Ascending aorta (tissue), 2 donors: ENCODE results near the gene MED8. TPM values are rescaled to one million over a fixed set of nuclear protein-coding genes. Genes with fewer than 3 reads are reported as not detected.
"Not testable (repeated sequence)": the region's sequence is repeated elsewhere in the genome, so short reads cannot be mapped to it uniquely, and the experiment has no call there.

Source experiments
- DNase-seq, 2 donors: peaks; one replicate each; pipeline ENCODE4 v3.0.0-alpha.2; 2019; ENCODE audit warnings: low spot score in 2 of 2
- H3K27ac ChIP-seq, 2 donors: fragments of 200-600 bp; sonication (generic); one replicate each; pipeline ENCODE4 v1.5.1; 2016 to 2017; ENCODE audit warnings: mild to moderate bottlenecking in 1 of 2
- H3K27me3 ChIP-seq: fragments of 200-600 bp; sonication (generic); one replicate; pipeline ENCODE4 v1.5.1; 2017
- H3K36me3 ChIP-seq, 2 donors: fragments of 200-600 bp; sonication (generic); one replicate each; pipeline ENCODE4 v1.5.1; 2016
- H3K4me1 ChIP-seq, 2 donors: fragments of 200-600 bp; sonication (generic); one replicate each; pipeline ENCODE4 v1.5.1; 2016 to 2017; ENCODE audit warnings: mild to moderate bottlenecking in 1 of 2
- H3K4me3 ChIP-seq, 2 donors: fragments of 200-600 bp; sonication (generic); one replicate each; pipeline ENCODE4 v1.5.1; 2016 to 2017; ENCODE audit warnings: mild to moderate bottlenecking in 1 of 2
- H3K9me3 ChIP-seq, 2 donors: fragments of 200-600 bp; sonication (generic); one replicate each; pipeline ENCODE4 v1.5.1; 2016
- intact Hi-C: fragments of 100-400 bp; cut with DNase I; formaldehyde crosslinking; loops from one replicate; pipeline ENCODE4 v1.15.1; 2023
- total RNA-seq: library from RNA; depleted of rRNA; stranded (reverse); fragments of >200 nt; gene quantifications from one replicate; pipeline ENCODE4 v1.1.0, GENCODE V29; 2016
- TF ChIP-seq, protein P1 (sequence below), 3 experiments: fragments of 200-600 bp in 2 of 3; fragments of 450-650 bp in 1 of 3; sonication (generic) in 2 of 3; IDR thresholded peaks; one replicate each; pipeline ENCODE4 v1.5.1; 2016 to 2019; ENCODE audit warnings: antibody characterized with exemption in 3 of 3, mild to moderate bottlenecking in 1 of 3, moderate library complexity in 1 of 3

MED8 gene
- total RNA-seq, 1 donor from 2014 or later = 15.3 TPM

GRCh38 chr1:43402089-43402865 lies 12.7 kb upstream of the MED8 start:
- H3K4me3 ChIP-seq = no peak overlapping the region
- H3K9me3 ChIP-seq = no peaks in the 10 kb centered on the region
- H3K4me1 ChIP-seq = no peaks in the 10 kb centered on the region
- no peak for DNase-seq
- TF ChIP-seq, protein P1, sequence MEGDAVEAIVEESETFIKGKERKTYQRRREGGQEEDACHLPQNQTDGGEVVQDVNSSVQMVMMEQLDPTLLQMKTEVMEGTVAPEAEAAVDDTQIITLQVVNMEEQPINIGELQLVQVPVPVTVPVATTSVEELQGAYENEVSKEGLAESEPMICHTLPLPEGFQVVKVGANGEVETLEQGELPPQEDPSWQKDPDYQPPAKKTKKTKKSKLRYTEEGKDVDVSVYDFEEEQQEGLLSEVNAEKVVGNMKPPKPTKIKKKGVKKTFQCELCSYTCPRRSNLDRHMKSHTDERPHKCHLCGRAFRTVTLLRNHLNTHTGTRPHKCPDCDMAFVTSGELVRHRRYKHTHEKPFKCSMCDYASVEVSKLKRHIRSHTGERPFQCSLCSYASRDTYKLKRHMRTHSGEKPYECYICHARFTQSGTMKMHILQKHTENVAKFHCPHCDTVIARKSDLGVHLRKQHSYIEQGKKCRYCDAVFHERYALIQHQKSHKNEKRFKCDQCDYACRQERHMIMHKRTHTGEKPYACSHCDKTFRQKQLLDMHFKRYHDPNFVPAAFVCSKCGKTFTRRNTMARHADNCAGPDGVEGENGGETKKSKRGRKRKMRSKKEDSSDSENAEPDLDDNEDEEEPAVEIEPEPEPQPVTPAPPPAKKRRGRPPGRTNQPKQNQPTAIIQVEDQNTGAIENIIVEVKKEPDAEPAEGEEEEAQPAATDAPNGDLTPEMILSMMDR (IDR thresholded peaks at IDR 0.05) = no peak
- no peak overlapping the region for H3K27ac ChIP-seq
- intact Hi-C loops = no loop called here
- peaks cover 43% of the 10 kb centered on the region in 2 donors for H3K36me3 ChIP-seq
- no peaks in the 10 kb centered on the region for H3K27me3 ChIP-seq

- H3K4me3 ChIP-seq, H3K9me3 ChIP-seq, H3K4me1 ChIP-seq, H3K27me3 ChIP-seq, intact Hi-C loops, DNase-seq, H3K27ac ChIP-seq: not testable (repeated sequence)
- peaks cover 24 to 30% of the 10 kb centered on the region in 2 donors for H3K36me3 ChIP-seq
These were observed 10.8 kb upstream of the MED8 start for GRCh38 chr1:43400441-43400840.

DNA sequence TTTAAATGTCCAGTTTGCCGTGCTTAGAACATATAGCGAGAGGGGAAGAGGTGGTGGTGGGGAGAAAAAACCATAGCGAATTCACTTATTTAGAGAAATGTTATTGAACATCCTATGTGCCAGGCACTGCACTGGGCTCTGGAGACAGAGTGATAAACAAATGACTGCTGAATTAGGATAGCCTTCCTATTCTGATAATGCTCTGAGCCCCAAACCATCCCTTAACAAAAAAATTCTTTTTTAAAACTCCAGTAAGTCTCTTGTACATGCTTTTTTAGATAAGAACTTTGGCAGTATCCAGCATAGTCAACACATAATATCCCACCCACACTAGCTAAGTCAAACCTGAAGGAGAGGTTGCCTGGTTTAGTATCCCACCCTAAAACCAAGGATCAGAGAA lies 8.6 kb upstream of the MED8 start:
- no peak overlapping the region for H3K27ac ChIP-seq
- intact Hi-C loops = no loop called here

DNA sequence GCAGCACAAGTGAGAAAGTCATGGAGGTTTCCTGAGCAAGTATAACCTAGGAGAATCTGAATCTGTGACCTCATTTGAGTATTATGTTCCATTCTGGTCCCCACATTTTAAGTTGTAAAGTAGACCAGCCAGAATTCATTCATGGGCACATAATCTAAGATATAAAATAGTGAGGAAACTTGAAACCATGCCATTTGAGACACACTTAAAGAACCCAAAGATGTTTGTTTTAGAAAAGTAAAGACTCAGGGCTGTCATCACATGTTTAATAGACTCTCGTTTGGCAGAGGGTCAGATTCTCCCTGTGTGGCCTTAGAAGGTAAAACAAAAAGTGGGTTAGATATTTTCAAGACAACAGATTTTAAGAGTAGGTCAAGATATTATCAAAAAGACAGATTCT lies 6.5 kb upstream of the MED8 start:
- H3K27me3 ChIP-seq = no peaks in the 10 kb centered on the region
- H3K4me1 ChIP-seq = peaks cover under 1% of the 10 kb centered on the region in 2 donors
- no peak overlapping the region for H3K4me3 ChIP-seq
- H3K27ac ChIP-seq = no peak overlapping the region
- peaks cover 0 to 5% of the 10 kb centered on the region in 2 donors for H3K36me3 ChIP-seq
- intact Hi-C loops = no loop called here
- TF ChIP-seq, protein P1 (IDR thresholded peaks at IDR 0.05) = no peak
- H3K9me3 ChIP-seq = no peaks in the 10 kb centered on the region
- DNase-seq = no peak

More for the DNA sequence above, 8.6 kb upstream of the MED8 start:
- no peaks in the 10 kb centered on the region for H3K4me1 ChIP-seq
- H3K4me3 ChIP-seq = no peak overlapping the region
- TF ChIP-seq, protein P1 (IDR thresholded peaks at IDR 0.05) = no peak
- no peaks in the 10 kb centered on the region for H3K27me3 ChIP-seq
- H3K9me3 ChIP-seq = no peaks in the 10 kb centered on the region
- no peak for DNase-seq
- H3K36me3 ChIP-seq = peaks cover 2 to 8% of the 10 kb centered on the region in 2 donors

DNA sequence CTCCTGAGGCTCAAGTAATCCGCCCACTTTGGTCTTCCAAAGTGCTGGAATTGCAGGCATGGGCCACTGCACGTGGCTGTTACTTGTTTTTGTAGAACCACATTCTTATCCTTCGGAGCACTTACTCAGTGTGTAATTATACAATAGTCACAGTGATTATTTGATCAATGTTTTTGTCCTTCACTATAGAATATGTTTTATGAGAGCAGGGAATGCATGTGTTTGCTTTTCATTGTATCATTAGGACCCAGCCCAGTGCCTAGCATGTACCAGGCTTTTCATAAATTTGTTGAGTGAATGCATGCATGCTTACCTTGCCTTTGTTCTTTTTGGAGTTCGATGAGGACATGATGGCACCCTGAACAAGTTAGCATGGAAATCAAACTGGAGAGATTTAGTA lies 5.9 kb upstream of the MED8 start:
- intact Hi-C loops = no loop called here

GRCh38 chr1:43392702-43393101 lies 3.1 kb upstream of the MED8 start:
- Histone ChIP-seq H3K27ac (no peak overlapping the region), H3K27me3 (no peaks in the 10 kb centered on the region), H3K36me3 (peaks cover 0 to 7% of the 10 kb centered on the region in 2 donors), H3K4me1 (peaks cover 18 to 22% of the 10 kb centered on the region in 2 donors), H3K4me3 (no peak overlapping the region), H3K9me3 (no peaks in the 10 kb centered on the region)
- no peak for DNase-seq
- intact Hi-C loops = no loop called here
- TF ChIP-seq, protein P1 (IDR thresholded peaks at IDR 0.05) = no peak

More for the DNA sequence above, 5.9 kb upstream of the MED8 start:
- TF ChIP-seq, protein P1 (IDR thresholded peaks at IDR 0.05) = no peak
- H3K9me3 ChIP-seq = no peaks in the 10 kb centered on the region
- no peak for DNase-seq
- H3K4me1 ChIP-seq = peaks cover 5 to 6% of the 10 kb centered on the region in 2 donors
- H3K27ac ChIP-seq = no peak overlapping the region
- no peak overlapping the region for H3K4me3 ChIP-seq
- H3K36me3 ChIP-seq = peaks cover 0 to 5% of the 10 kb centered on the region in 2 donors
- H3K27me3 ChIP-seq = no peaks in the 10 kb centered on the region
